Stimulated activated CD8-positive, alpha-beta memory T cell treated with anti-CD3 and anti-CD28 coated beads, Interleukin-7, amount 100 ng/mL, for 24 hours (primary cell): ENCODE data around the gene ECE2.
"Not testable (repeated sequence)": the region's sequence is repeated elsewhere in the genome, so short reads cannot be mapped to it uniquely, and the experiment has no call there.

Experiments
- DNase-seq: peaks from one replicate; pipeline ENCODE4 v3.0.0-alpha.2; 2020; ENCODE audit warnings: low read depth

Gene ECE2

DNA sequence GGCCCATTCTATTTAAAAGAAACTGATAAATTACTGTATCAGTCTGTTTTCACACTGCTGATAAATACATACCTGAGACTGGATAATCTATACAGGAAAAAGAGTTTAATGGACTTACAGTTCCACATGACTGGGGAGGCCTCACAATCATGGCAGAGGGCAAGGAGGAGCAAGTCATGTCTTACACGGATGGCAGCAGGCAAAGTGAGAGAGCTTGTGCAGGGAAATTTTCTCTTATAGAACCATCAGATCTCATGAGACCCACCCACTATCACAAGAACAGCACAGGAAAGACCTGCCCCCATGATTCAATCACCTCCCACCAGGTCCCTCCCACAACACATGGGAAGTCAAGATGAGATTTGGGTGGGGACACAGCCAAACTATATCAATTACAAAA is 8.6 kb upstream of the ECE2 start:
- DNase-seq = not testable (repeated sequence)

DNA sequence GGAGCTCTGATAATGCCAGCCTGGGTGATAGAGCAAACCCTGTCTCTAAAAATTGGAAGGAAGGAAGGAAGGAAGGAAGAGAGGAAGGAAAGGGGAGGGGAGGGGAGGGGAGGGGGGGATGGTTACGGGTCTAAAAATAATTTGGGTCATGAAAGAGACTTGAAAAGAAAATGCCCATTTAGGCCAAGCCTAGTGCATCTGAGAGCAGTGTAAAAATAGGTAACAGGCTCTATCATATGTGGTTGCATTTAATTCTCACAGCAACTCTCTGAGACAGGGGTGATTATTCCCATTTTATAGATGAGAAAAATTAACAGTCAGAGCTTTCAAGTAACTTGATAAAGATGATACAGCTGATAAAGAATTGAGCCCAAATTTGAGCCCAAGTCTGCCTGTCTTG is 3.6 kb upstream of the ECE2 start:
- no peak for DNase-seq

- DNase-seq = no peak
Measured at GRCh38 chr3:184275381-184275701, 481 bp upstream of the ECE2 start.

DNA sequence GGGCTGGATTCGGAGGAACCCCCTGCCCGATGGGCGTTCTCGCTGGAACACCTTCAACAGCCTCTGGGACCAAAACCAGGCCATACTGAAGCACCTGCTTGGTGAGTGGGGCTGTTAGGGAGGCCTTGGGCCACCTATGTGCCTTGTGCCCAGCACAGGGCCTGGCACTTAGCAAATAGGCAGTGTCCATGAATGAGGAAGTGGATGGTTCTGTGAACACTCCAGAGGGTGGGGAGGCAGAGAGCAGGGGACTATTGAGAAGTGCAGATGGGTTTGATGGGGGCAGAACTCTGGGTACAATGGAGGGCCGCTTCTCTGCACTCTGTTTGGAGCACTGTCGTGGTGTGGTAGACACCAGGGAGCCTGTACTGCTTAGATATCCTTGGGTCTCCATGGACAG is 1.5 kb downstream of the ECE2 start:
- DNase-seq = no peak

DNA sequence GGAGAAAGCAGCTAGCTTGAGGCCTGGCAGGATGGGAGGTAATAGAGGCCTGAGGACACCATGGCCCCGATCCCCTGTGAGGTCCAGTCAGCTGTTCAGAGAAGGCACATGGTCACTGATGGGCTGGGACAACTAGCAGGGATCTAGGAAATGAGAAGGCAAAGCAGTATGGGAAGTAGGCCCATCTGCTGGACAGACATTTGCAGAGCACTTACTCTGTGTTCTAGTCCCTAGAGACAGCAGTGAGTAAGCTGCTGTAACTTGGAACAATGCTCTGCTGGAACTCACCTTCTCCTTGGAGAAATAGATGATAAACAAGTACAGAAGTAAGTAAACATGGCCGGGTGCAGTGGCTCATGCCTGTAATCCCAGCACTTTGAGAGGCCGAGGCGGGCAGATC is 7.1 kb downstream of the ECE2 start:
- no peak for DNase-seq

- DNase-seq = no peak
Measured at GRCh38 chr3:184283681-184284080, 7.9 kb downstream of the ECE2 start.

- DNase-seq = no peak
Measured at GRCh38 chr3:184284696-184285095, 8.9 kb downstream of the ECE2 start.

GRCh38 chr3:184289426-184289938 is 13.7 kb downstream of the ECE2 start:
- peak; percentile 46 for DNase-seq

- no peak for DNase-seq
Measured at GRCh38 chr3:184290331-184290730, 14.5 kb downstream of the ECE2 start.

DNA sequence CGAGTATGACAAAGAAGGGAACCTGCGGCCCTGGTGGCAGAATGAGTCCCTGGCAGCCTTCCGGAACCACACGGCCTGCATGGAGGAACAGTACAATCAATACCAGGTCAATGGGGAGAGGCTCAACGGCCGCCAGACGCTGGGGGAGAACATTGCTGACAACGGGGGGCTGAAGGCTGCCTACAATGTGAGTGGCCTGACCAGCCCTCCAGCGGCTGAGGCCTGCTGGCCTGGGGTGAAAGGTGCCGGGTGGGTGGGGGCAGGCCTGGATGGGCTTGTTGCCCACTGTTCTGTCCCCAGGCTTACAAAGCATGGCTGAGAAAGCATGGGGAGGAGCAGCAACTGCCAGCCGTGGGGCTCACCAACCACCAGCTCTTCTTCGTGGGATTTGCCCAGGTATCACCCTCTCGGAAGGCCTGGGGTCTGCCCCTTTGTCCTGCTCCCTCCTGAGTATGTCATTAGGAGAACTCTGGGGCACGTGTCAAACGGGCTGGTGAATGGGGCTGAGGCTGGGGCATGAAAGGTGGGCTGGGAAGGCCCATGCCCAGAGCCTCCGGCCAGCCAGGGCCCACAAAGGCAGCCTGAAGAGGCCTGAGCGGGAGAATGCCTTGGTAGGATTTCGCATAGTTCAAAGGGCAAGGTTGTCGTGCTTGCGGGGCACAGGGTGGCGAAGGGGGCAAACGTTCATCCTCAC is 15.4 kb downstream of the ECE2 start:
- no peak for DNase-seq

DNA sequence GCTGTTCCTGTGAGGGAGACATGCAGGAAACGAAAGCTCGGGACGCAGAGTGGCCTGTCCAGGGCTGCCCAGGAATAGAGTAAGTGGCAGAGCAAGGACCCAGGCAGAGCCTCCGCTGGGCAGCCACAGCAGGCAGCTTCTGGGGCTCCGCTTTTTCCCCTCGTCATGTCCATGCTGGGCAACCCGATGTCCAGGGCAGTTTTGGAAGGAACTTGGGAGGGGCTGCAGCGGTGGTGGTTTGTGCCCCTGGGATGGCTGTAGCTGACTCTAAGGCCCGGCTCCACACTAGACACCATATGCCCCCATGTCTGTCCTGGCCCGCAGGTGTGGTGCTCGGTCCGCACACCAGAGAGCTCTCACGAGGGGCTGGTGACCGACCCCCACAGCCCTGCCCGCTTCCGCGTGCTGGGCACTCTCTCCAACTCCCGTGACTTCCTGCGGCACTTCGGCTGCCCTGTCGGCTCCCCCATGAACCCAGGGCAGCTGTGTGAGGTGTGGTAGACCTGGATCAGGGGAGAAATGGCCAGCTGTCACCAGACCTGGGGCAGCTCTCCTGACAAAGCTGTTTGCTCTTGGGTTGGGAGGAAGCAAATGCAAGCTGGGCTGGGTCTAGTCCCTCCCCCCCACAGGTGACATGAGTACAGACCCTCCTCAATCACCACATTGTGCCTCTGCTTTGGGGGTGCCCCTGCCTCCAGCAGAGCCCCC is 16.1 kb downstream of the ECE2 start:
- DNase-seq = no peak

DNA sequence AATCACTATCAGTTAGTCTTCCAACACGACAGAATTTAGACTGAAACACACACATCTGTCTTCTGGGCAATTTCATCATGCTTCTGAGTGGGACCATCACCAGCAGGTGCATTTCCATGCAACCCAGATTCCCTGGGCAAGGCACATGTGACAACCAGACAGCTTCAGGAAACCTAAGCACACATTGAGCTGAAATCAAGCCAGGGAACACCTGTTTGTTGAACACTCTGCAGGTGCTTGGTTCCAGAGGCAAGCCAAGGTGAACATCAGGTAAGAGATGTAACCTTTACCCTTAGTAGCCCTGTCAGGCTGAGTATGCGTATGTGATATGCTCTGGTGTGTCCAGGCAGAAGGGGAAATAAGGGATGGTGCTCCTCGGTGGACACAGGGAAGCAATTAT is 19.9 kb downstream of the ECE2 start:
- no peak for DNase-seq

- DNase-seq = no peak
Measured at GRCh38 chr3:184296616-184297015, 20.8 kb downstream of the ECE2 start.

DNA sequence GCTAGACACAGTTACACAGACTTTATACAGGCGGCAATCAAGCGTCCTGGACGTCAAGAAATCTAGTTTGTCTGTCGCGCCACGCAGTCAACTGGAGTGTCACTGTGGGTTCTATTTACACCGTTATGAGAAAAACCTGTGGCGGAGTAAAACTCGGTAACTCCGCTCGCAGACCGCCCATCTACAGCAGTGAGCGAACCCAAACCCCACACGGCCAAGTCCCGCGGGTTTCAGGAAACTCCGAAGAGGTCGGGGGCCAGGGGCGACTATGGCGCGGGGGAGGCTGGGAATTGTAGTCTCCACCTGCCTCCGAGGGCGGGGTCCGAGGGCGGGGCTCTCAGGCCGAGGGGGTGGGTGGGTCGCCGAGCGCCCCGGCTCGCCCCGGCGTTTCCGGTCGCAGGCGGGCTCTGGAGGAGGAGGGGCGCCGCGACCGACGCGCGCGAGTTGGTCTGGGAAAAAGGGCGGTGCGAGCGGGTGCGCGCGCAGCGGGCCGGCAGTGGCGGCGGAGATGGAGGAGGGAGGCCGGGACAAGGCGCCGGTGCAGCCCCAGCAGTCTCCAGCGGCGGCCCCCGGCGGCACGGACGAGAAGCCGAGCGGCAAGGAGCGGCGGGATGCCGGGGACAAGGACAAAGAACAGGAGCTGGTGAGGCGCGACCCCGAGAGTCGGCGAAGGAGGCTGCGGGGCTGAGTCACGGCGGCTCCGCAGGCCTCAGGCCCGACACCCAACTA is 23.1 kb downstream of the ECE2 start, which contains the start of gene PSMD2:
Gene PSMD2 (plus strand): TSS at position 483 of the 729 bp plus-strand sequence. CDS start 26 bp downstream, at position 509.
- peak; percentile 98 for DNase-seq

- DNase-seq = no peak
Measured at GRCh38 chr3:184299488-184300377, 23.9 kb downstream of the ECE2 start.

DNA sequence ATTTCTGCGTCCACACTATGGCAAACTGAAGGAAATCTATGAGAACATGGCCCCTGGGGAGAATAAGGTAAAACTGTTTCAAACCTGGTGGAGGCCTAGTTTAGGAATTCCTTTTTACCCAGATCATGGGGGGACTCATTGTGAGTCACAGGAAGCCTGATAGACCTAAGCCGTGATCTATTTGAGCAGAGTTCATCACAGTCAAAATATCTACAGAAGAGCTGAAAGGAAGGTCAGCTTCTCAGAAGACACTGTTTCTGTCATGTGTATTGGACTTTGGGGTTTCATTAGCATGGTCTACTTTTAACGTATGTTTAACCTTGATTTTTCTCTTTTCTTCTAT is 24.5 kb downstream of the ECE2 start:
- no peak for DNase-seq

GRCh38 chr3:184305577-184305976 is 29.8 kb downstream of the ECE2 start:
- no peak for DNase-seq

GRCh38 chr3:184306341-184306972 is 30.6 kb downstream of the ECE2 start:
- no peak for DNase-seq

- DNase-seq = no peak
Measured at GRCh38 chr3:184307915-184308314, 32.1 kb downstream of the ECE2 start.

DNA sequence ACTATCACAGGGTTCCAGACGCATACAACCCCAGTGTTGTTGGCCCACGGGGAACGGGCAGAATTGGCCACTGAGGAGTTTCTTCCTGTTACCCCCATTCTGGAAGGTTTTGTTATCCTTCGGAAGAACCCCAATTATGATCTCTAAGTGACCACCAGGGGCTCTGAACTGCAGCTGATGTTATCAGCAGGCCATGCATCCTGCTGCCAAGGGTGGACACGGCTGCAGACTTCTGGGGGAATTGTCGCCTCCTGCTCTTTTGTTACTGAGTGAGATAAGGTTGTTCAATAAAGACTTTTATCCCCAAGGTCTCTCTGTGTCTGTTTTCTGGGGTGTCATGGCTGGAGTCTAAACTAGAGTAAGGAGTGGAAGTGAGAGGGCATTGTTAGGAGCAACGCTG is 32.9 kb downstream of the ECE2 start:
- DNase-seq = no peak

DNA sequence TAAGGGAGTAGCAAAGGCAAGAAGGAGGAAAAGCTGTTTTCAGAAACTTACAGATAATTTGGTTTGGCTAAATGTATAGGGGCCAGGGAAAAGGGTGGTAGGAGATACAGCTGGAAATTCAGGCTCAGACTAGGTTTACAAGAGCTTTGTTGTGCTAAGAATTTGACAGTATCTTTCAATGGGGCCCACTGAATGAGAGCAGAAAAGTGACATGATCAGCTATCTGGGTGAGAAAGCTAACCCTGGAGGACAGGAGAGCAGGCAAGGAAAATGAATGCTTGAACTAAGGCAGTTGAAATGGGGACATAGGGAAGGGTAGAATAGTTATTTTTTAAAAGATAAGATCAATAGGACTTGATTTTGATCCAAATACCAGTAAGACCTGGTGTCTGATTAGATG is 35.8 kb downstream of the ECE2 start:
- DNase-seq = no peak

- DNase-seq = peak; percentile 79
Measured at GRCh38 chr3:184314363-184314699, 38.5 kb downstream of the ECE2 start, which contains the start of gene EIF4G1. Gene EIF4G1 (plus strand): TSS chr3:184314606. CDS start chr3:184315797, 1,191 bp downstream.
